GM12892 (cell line): ENCODE measurements around the gene SLC28A1.

ENCODE experiments used
- POLR2A ChIP-seq: IDR thresholded peaks from 2 replicates; pipeline ENCODE4 v1.6.1; 2011; ENCODE audit warnings: low read depth, low read length, control low read depth
- POLR2AphosphoS5 ChIP-seq: IDR thresholded peaks from 2 replicates; pipeline ENCODE4 v1.6.1; 2011; ENCODE audit warnings: low read depth, low read length, control low read depth

- no peak for TF ChIP-seq POLR2AphosphoS5
- TF ChIP-seq POLR2A: no peak
These were observed 68.7 kb downstream of the SLC28A1 start for GRCh38 chr15:84953136-84953535.
